Nephron (organoid): ENCODE measurements around the gene NUDT15.

Source experiments
- H3K27ac Mint-ChIP-seq, 3 experiments: 2 replicates each; pipeline ENCODE4 v1.8.0; 2020; ENCODE audit warnings: mixed read lengths in 3 of 3, mild to moderate bottlenecking in 2 of 3, moderate library complexity in 1 of 3
- H3K27me3 Mint-ChIP-seq: 2 replicates; pipeline ENCODE4 v1.8.0; 2021; ENCODE audit warnings: low read depth, mild to moderate bottlenecking, moderate library complexity, mixed read lengths
- H3K36me3 Mint-ChIP-seq: 2 replicates; pipeline ENCODE4 v1.8.0; 2020; ENCODE audit warnings: low read depth, mixed read lengths
- H3K4me1 Mint-ChIP-seq: 2 replicates; pipeline ENCODE4 v1.8.0; 2020; ENCODE audit warnings: mixed read lengths
- H3K4me3 Mint-ChIP-seq, 3 experiments: 2 replicates each; pipeline ENCODE4 v1.8.0; 2020; ENCODE audit warnings: mild to moderate bottlenecking in 3 of 3, mixed read lengths in 3 of 3, moderate library complexity in 2 of 3
- H3K9me3 Mint-ChIP-seq: 2 replicates; pipeline ENCODE4 v1.8.0; 2020; ENCODE audit warnings: mixed read lengths
- CTCF ChIP-seq, 3 experiments: fragments of 200-600 bp; sonication (generic); IDR thresholded peaks; one replicate each; pipeline ENCODE4 v1.5.0; 2021; ENCODE audit warnings: antibody characterized with exemption in 3 of 3; ENCODE audit not compliant: unreplicated experiment in 3 of 3

NUDT15 gene

GRCh38 chr13:48009284-48009683 lies 28.2 kb upstream of the NUDT15 start:
- no peak overlapping the region for H3K4me3 Mint-ChIP-seq
- peak overlapping the region in 1 of 3 experiments; percentile 55 for H3K27ac Mint-ChIP-seq
- peaks cover 5% of the 10 kb centered on the region for H3K36me3 Mint-ChIP-seq
- no peaks in the 10 kb centered on the region for H3K4me1 Mint-ChIP-seq
- no peaks in the 10 kb centered on the region for H3K27me3 Mint-ChIP-seq
- no peak for TF ChIP-seq CTCF (IDR thresholded peaks at IDR 0.05; ENCODE audit: unreplicated experiment in 3 of 3)
- H3K9me3 Mint-ChIP-seq, result no peaks in the 10 kb centered on the region

DNA sequence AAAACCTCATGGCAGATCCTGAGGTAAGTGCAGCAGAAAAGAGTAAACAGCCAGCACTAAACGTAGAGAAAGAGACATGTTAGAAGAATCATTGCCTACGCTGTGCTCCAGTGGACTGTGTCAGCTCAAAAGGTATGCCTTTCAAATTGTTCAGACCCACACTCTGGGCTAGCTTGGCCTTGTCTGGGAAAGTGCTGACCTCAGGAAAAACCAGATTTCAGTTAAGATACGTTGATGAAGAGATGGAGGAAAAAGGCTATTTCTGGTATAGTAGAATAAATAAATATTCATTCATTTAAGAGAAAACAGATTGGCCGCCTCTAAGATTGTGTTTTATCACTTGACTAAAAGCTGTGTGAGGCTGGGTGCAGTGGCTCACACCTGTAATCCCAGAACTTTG lies 26.8 kb upstream of the NUDT15 start:
- peaks cover 6% of the 10 kb centered on the region for H3K9me3 Mint-ChIP-seq
- TF ChIP-seq CTCF (IDR thresholded peaks at IDR 0.05; ENCODE audit: unreplicated experiment in 3 of 3), result no peak
- H3K27ac Mint-ChIP-seq, result peak overlapping the region in 1 of 3 experiments; percentile 76
- H3K27me3 Mint-ChIP-seq, result no peaks in the 10 kb centered on the region
- H3K4me1 Mint-ChIP-seq, result no peaks in the 10 kb centered on the region
- no peak overlapping the region for H3K4me3 Mint-ChIP-seq
- peaks cover 7% of the 10 kb centered on the region for H3K36me3 Mint-ChIP-seq

GRCh38 chr13:48012668-48013067 lies 24.9 kb upstream of the NUDT15 start:
- H3K27ac Mint-ChIP-seq, result no peak overlapping the region
- no peak for TF ChIP-seq CTCF (IDR thresholded peaks at IDR 0.05; ENCODE audit: unreplicated experiment in 3 of 3)
- no peak overlapping the region for H3K4me3 Mint-ChIP-seq
- peaks cover 7% of the 10 kb centered on the region for H3K36me3 Mint-ChIP-seq
- peaks cover 6% of the 10 kb centered on the region for H3K9me3 Mint-ChIP-seq
- H3K4me1 Mint-ChIP-seq, result no peaks in the 10 kb centered on the region
- no peaks in the 10 kb centered on the region for H3K27me3 Mint-ChIP-seq

GRCh38 chr13:48014359-48014758 lies 23.2 kb upstream of the NUDT15 start:
- H3K27ac Mint-ChIP-seq, result no peak overlapping the region
- no peaks in the 10 kb centered on the region for H3K27me3 Mint-ChIP-seq

GRCh38 chr13:48018637-48019036 lies 18.9 kb upstream of the NUDT15 start:
- no peaks in the 10 kb centered on the region for H3K4me1 Mint-ChIP-seq
- no peak overlapping the region for H3K4me3 Mint-ChIP-seq
- H3K9me3 Mint-ChIP-seq, result peaks cover 22% of the 10 kb centered on the region
- TF ChIP-seq CTCF (IDR thresholded peaks at IDR 0.05; ENCODE audit: unreplicated experiment in 3 of 3), result no peak
- no peak overlapping the region for H3K27ac Mint-ChIP-seq
- no peaks in the 10 kb centered on the region for H3K27me3 Mint-ChIP-seq
- H3K36me3 Mint-ChIP-seq, result peaks cover 28% of the 10 kb centered on the region

More at GRCh38 chr13:48014359-48014758, 23.2 kb upstream of the NUDT15 start:
- Mint-ChIP-seq H3K36me3 (peaks cover 10% of the 10 kb centered on the region), H3K4me3 (no peak overlapping the region), H3K4me1 (no peaks in the 10 kb centered on the region), H3K9me3 (peaks cover 9% of the 10 kb centered on the region)
- TF ChIP-seq CTCF (IDR thresholded peaks at IDR 0.05; ENCODE audit: unreplicated experiment in 3 of 3), result no peak

- Mint-ChIP-seq H3K27me3 (no peaks in the 10 kb centered on the region), H3K4me1 (no peaks in the 10 kb centered on the region), H3K9me3 (peaks cover 25% of the 10 kb centered on the region), H3K27ac (no peak overlapping the region), H3K4me3 (no peak overlapping the region), H3K36me3 (peaks cover 29% of the 10 kb centered on the region)
- TF ChIP-seq CTCF (IDR thresholded peaks at IDR 0.05; ENCODE audit: unreplicated experiment in 3 of 3), result no peak
Measured at GRCh38 chr13:48019796-48020195, 17.7 kb upstream of the NUDT15 start.
